CD4-positive, alpha-beta T cell treated with Interleukin-4 for 4 hours (primary cell): Measurements from ENCODE around the gene TCP11X1.
"Not testable (repeated sequence)": the region's sequence is repeated elsewhere in the genome, so short reads cannot be mapped to it uniquely, and the experiment has no call there.

Experiments
- DNase-seq: peaks from one replicate; pipeline ENCODE4 v3.0.0-alpha.2; 2020

Gene TCP11X1

GRCh38 chrX:102214986-102215385 lies at the start of gene TCP11X1:
TSS of gene TCP11X1 (plus strand) at chrX:102215301.
- not testable (repeated sequence) for DNase-seq

GRCh38 chrX:102185967-102186720 lies 29.0 kb upstream of the TCP11X1 start:
- no peak for DNase-seq

GRCh38 chrX:102207940-102208339 lies 7.2 kb upstream of the TCP11X1 start:
- not testable (repeated sequence) for DNase-seq

GRCh38 chrX:102216497-102216896 lies 1.4 kb downstream of the TCP11X1 start:
- not testable (repeated sequence) for DNase-seq

GRCh38 chrX:102235678-102236077 lies 20.6 kb downstream of the TCP11X1 start:
- not testable (repeated sequence) for DNase-seq

- not testable (repeated sequence) for DNase-seq
These were observed 25.2 kb downstream of the TCP11X1 start for GRCh38 chrX:102240265-102240664.

- not testable (repeated sequence) for DNase-seq
These were observed 31.8 kb downstream of the TCP11X1 start, which contains the start of gene NXF2 for GRCh38 chrX:102246893-102247292. TSS of gene NXF2 (plus strand) at chrX:102247167. CDS start at chrX:102307079, 59,912 bp downstream.

GRCh38 chrX:102272231-102272630 lies 57.1 kb downstream of the TCP11X1 start:
- DNase-seq, result not testable (repeated sequence)
